Smooth muscle cell (in vitro differentiated cells): ENCODE measurements around the gene TPCN2. TPM values are rescaled to one million over a fixed set of nuclear protein-coding genes. Genes with fewer than 3 reads are reported as not detected.

Source experiments
- DNase-seq: peaks from one replicate; lab custom pipeline; 2025; ENCODE audit not compliant: unreplicated experiment; lab: John Stamatoyannopoulos, UW
- H2AFZ ChIP-seq: fragments of 200-600 bp; sonication (generic); 2 replicates; pipeline ENCODE4 v1.6.0; 2016; ENCODE audit warnings: antibody characterized with exemption, low read depth, mild to moderate bottlenecking
- H3F3A ChIP-seq: fragments of 200-600 bp; sonication (generic); 2 replicates; pipeline ENCODE4 v1.6.0; 2017; ENCODE audit warnings: antibody characterized with exemption, low read depth
- H3K27ac ChIP-seq: fragments of 200-600 bp; sonication (generic); 2 replicates; pipeline ENCODE4 v1.5.1; 2016; ENCODE audit warnings: low read depth, mild to moderate bottlenecking
- H3K27me3 ChIP-seq: fragments of 200-600 bp; sonication (generic); 2 replicates; pipeline ENCODE4 v1.6.1; 2016; ENCODE audit warnings: low read depth, mild to moderate bottlenecking
- H3K36me3 ChIP-seq: fragments of 200-600 bp; sonication (generic); 2 replicates; pipeline ENCODE4 v1.5.1; 2016; ENCODE audit warnings: low read depth
- H3K4me1 ChIP-seq: fragments of 200-600 bp; sonication (generic); 2 replicates; pipeline ENCODE4 v1.5.1; 2016; ENCODE audit warnings: low read depth
- H3K4me2 ChIP-seq: fragments of 200-600 bp; sonication (generic); 2 replicates; pipeline ENCODE4 v1.6.0; 2016; ENCODE audit warnings: mild to moderate bottlenecking
- H3K4me3 ChIP-seq: fragments of 200-600 bp; sonication (generic); 2 replicates; pipeline ENCODE4 v1.5.1; 2016; ENCODE audit warnings: mild to moderate bottlenecking
- H3K79me2 ChIP-seq: fragments of 200-600 bp; sonication (generic); 2 replicates; pipeline ENCODE4 v1.6.0; 2016; ENCODE audit warnings: low read depth, mild to moderate bottlenecking
- H3K9ac ChIP-seq: fragments of 200-600 bp; sonication (generic); 2 replicates; pipeline ENCODE4 v1.6.0; 2016; ENCODE audit warnings: low read depth
- H3K9me3 ChIP-seq: fragments of 200-600 bp; sonication (generic); replicated peaks from 2 replicates; pipeline ENCODE4 v1.5.1; 2016; ENCODE audit warnings: low read depth
- H4K20me1 ChIP-seq: fragments of 200-600 bp; sonication (generic); 2 replicates; pipeline ENCODE4 v1.6.0; 2016; ENCODE audit warnings: low read depth
- CTCF ChIP-seq: fragments of 200-600 bp; sonication (generic); IDR thresholded peaks from 2 replicates; pipeline ENCODE4 v1.5.1; 2017; ENCODE audit warnings: borderline replicate concordance, mild to moderate bottlenecking, antibody characterized with exemption; ENCODE audit not compliant: insufficient read depth, poor library complexity, severe bottlenecking
- WGBS: methylation state at CpG from one replicate; pipeline ENCODE4 v1.1.7; 2016; ENCODE audit warnings: low lambda C conversion rate; 5-methylcytosine and 5-hydroxymethylcytosine counted together
- polyA plus RNA-seq: library from polyadenylated mRNA; unstranded; fragments of >200 nt; fragmentation: Nextera tagmentation; extraction: Ambion mirVana; gene quantifications from 2 replicates; pipeline ENCODE4 v1.2.1, GENCODE V29; 2016
- total RNA-seq: library from RNA; depleted of rRNA; stranded (reverse); fragments of >200 nt; gene quantifications from 2 replicates; pipeline ENCODE4 v1.2.3, GENCODE V29; 2014

Gene TPCN2
- total and polyA plus RNA-seq, 2 experiments from 2014 or later: 7.4 to 10.5 TPM

GRCh38 chr11:69018924-69019323, 29.8 kb upstream of the TPCN2 start:
- no peak overlapping the region for H3K4me2 ChIP-seq
- H4K20me1 ChIP-seq: no peaks in the 10 kb centered on the region
- 71% methylated on average over 13 of the region's 13 CpGs for WGBS
- H3K79me2 ChIP-seq: no peaks in the 10 kb centered on the region
- no peak overlapping the region for H2AFZ ChIP-seq
- peaks cover 6% of the 10 kb centered on the region for H3F3A ChIP-seq
- DNase-seq: no peak
- no peak overlapping the region for H3K27ac ChIP-seq
- no peaks in the 10 kb centered on the region for H3K9me3 ChIP-seq
- H3K4me1 ChIP-seq: peaks cover 5% of the 10 kb centered on the region
- H3K9ac ChIP-seq: no peak overlapping the region
- TF ChIP-seq CTCF: no peak
- H3K27me3 ChIP-seq: no peaks in the 10 kb centered on the region
- no peaks in the 10 kb centered on the region for H3K36me3 ChIP-seq
- no peak overlapping the region for H3K4me3 ChIP-seq

- Histone ChIP-seq H3K79me2 (no peaks in the 10 kb centered on the region), H3K9ac (no peak overlapping the region), H3K36me3 (no peaks in the 10 kb centered on the region), H4K20me1 (no peaks in the 10 kb centered on the region), H3K4me2 (no peak overlapping the region), H3K9me3 (no peaks in the 10 kb centered on the region), H3K4me1 (no peaks in the 10 kb centered on the region), H3K27me3 (no peaks in the 10 kb centered on the region), H3K4me3 (no peak overlapping the region), H3K27ac (no peak overlapping the region), H3F3A (no peaks in the 10 kb centered on the region), H2AFZ (peak overlapping the region; percentile 24)
- no peak for DNase-seq
- TF ChIP-seq CTCF: no peak
- 66% methylated on average over 10 of the region's 10 CpGs for WGBS
Measured at GRCh38 chr11:69022260-69022659, 26.5 kb upstream of the TPCN2 start.

- Histone ChIP-seq H3K79me2 (no peaks in the 10 kb centered on the region), H3K9ac (no peak overlapping the region), H3K4me2 (no peak overlapping the region), H3K27ac (no peak overlapping the region), H3K4me3 (no peak overlapping the region), H3K4me1 (no peaks in the 10 kb centered on the region), H3K27me3 (no peaks in the 10 kb centered on the region), H3K36me3 (no peaks in the 10 kb centered on the region), H3F3A (no peaks in the 10 kb centered on the region), H4K20me1 (no peaks in the 10 kb centered on the region), H3K9me3 (no peaks in the 10 kb centered on the region), H2AFZ (no peak overlapping the region)
- DNase-seq: no peak
- WGBS: 93% methylated on average over 6 of the region's 6 CpGs
- TF ChIP-seq CTCF: no peak
Measured at GRCh38 chr11:69024509-69024908, 24.2 kb upstream of the TPCN2 start.

GRCh38 chr11:69027704-69028372, 20.9 kb upstream of the TPCN2 start:
- no peaks in the 10 kb centered on the region for H4K20me1 ChIP-seq
- no peaks in the 10 kb centered on the region for H3K79me2 ChIP-seq
- no peak overlapping the region for H3K27ac ChIP-seq
- no peaks in the 10 kb centered on the region for H3K36me3 ChIP-seq
- no peaks in the 10 kb centered on the region for H3K9me3 ChIP-seq
- no peak overlapping the region for H3K4me3 ChIP-seq
- H2AFZ ChIP-seq: no peak overlapping the region
- WGBS: 71% methylated on average over 9 of the region's 9 CpGs
- TF ChIP-seq CTCF: no peak
- no peaks in the 10 kb centered on the region for H3K27me3 ChIP-seq
- no peaks in the 10 kb centered on the region for H3F3A ChIP-seq
- H3K4me2 ChIP-seq: no peak overlapping the region
- DNase-seq: no peak
- no peaks in the 10 kb centered on the region for H3K4me1 ChIP-seq
- H3K9ac ChIP-seq: no peak overlapping the region
